ENCODE results near the gene NRIP3. TPM values are rescaled to one million over a fixed set of nuclear protein-coding genes. Genes with fewer than 3 reads are reported as not detected.

NRIP3 gene
- total RNA-seq, 1 donor, result 6.2 TPM

GRCh38 chr11:8956860-8957259 is 46.9 kb downstream of the NRIP3 start:
- no peaks in the 10 kb centered on the region for H3K9me3 ChIP-seq (ENCODE audit: low read depth, low read length)
- H3K4me1 ChIP-seq (ENCODE audit: insufficient read depth, low read length), result peaks cover 13% of the 10 kb centered on the region
- H2AFZ ChIP-seq (ENCODE audit: low read length), result no peak overlapping the region
- peaks cover 29% of the 10 kb centered on the region for H3K36me3 ChIP-seq (ENCODE audit: insufficient read depth, low read length)
- H3K79me2 ChIP-seq (ENCODE audit: insufficient read depth, low read length), result peaks cover 52% of the 10 kb centered on the region
- H3K4me3 ChIP-seq (ENCODE audit: insufficient read depth, low read length), result no peak overlapping the region
- no peak for DNase-seq (ENCODE audit: insufficient read length, low spot score, missing footprints)
- H3K27ac ChIP-seq (ENCODE audit: low read depth, low read length), result no peak overlapping the region
- no peak for TF ChIP-seq CTCF (IDR thresholded peaks at IDR 0.05; ENCODE audit: extremely low read depth, low read depth, low read length)
- H3K27me3 ChIP-seq (ENCODE audit: insufficient read depth, low read length), result no peaks in the 10 kb centered on the region
- no peaks in the 10 kb centered on the region for H4K20me1 ChIP-seq (ENCODE audit: insufficient read depth, low read length)
- no peak overlapping the region for H3K4me2 ChIP-seq (ENCODE audit: insufficient read depth, low read length)

GRCh38 chr11:8948886-8949285 is 54.9 kb downstream of the NRIP3 start:
- TF ChIP-seq CTCF (IDR thresholded peaks at IDR 0.05; ENCODE audit: extremely low read depth, low read depth, low read length), result no peak
- H3K4me2 ChIP-seq (ENCODE audit: insufficient read depth, low read length), result no peak overlapping the region
- no peak for DNase-seq (ENCODE audit: insufficient read length, low spot score, missing footprints)
- no peaks in the 10 kb centered on the region for H3K27me3 ChIP-seq (ENCODE audit: insufficient read depth, low read length)
- H3K9me3 ChIP-seq (ENCODE audit: low read depth, low read length), result no peaks in the 10 kb centered on the region
- H3K79me2 ChIP-seq (ENCODE audit: insufficient read depth, low read length), result no peaks in the 10 kb centered on the region
- no peak overlapping the region for H2AFZ ChIP-seq (ENCODE audit: low read length)
- no peak overlapping the region for H3K27ac ChIP-seq (ENCODE audit: low read depth, low read length)
- no peaks in the 10 kb centered on the region for H3K4me1 ChIP-seq (ENCODE audit: insufficient read depth, low read length)
- peaks cover 30% of the 10 kb centered on the region for H3K36me3 ChIP-seq (ENCODE audit: insufficient read depth, low read length)
- H4K20me1 ChIP-seq (ENCODE audit: insufficient read depth, low read length), result no peaks in the 10 kb centered on the region
- no peak overlapping the region for H3K4me3 ChIP-seq (ENCODE audit: insufficient read depth, low read length)

- H3K4me2 ChIP-seq (ENCODE audit: insufficient read depth, low read length), result no peak overlapping the region
Measured at GRCh38 chr11:8947230-8947943, 56.4 kb downstream of the NRIP3 start.

More at GRCh38 chr11:8947230-8947943, 56.4 kb downstream of the NRIP3 start:
- Histone ChIP-seq H3K9me3 (ENCODE audit: low read depth, low read length) (no peaks in the 10 kb centered on the region), H3K27ac (ENCODE audit: low read depth, low read length) (no peak overlapping the region), H3K36me3 (ENCODE audit: insufficient read depth, low read length) (peaks cover 20% of the 10 kb centered on the region), H3K4me3 (ENCODE audit: insufficient read depth, low read length) (no peak overlapping the region), H2AFZ (ENCODE audit: low read length) (no peak overlapping the region), H3K79me2 (ENCODE audit: insufficient read depth, low read length) (no peaks in the 10 kb centered on the region), H3K27me3 (ENCODE audit: insufficient read depth, low read length) (no peaks in the 10 kb centered on the region), H4K20me1 (ENCODE audit: insufficient read depth, low read length) (no peaks in the 10 kb centered on the region), H3K4me1 (ENCODE audit: insufficient read depth, low read length) (no peaks in the 10 kb centered on the region)
- TF ChIP-seq CTCF (IDR thresholded peaks at IDR 0.05; ENCODE audit: extremely low read depth, low read depth, low read length), result no peak
- no peak for DNase-seq (ENCODE audit: insufficient read length, low spot score, missing footprints)
